A673 (cell line): ENCODE measurements around the gene RLN1.
"Not testable (repeated sequence)": the region's sequence is repeated elsewhere in the genome, so short reads cannot be mapped to it uniquely, and the experiment has no call there.

Source experiments
- EZH2 ChIP-seq: fragments of 200-600 bp; sonication (generic); IDR thresholded peaks from 2 replicates; pipeline ENCODE4 v1.6.1; 2017; ENCODE audit warnings: borderline replicate concordance, low read depth, mild to moderate bottlenecking, mixed read lengths, antibody characterized with exemption, low read length; ENCODE audit not compliant: poor library complexity, severe bottlenecking
- TF ChIP-seq, protein P1 (sequence below): fragments of 300-800, 200-600 bp; sonication (generic); conservative IDR thresholded peaks from 2 replicates; pipeline ENCODE4 v1.5.1; 2017; ENCODE audit warnings: low read depth, mild to moderate bottlenecking, antibody characterized with exemption, low read length, moderate library complexity, mixed read lengths

DNA sequence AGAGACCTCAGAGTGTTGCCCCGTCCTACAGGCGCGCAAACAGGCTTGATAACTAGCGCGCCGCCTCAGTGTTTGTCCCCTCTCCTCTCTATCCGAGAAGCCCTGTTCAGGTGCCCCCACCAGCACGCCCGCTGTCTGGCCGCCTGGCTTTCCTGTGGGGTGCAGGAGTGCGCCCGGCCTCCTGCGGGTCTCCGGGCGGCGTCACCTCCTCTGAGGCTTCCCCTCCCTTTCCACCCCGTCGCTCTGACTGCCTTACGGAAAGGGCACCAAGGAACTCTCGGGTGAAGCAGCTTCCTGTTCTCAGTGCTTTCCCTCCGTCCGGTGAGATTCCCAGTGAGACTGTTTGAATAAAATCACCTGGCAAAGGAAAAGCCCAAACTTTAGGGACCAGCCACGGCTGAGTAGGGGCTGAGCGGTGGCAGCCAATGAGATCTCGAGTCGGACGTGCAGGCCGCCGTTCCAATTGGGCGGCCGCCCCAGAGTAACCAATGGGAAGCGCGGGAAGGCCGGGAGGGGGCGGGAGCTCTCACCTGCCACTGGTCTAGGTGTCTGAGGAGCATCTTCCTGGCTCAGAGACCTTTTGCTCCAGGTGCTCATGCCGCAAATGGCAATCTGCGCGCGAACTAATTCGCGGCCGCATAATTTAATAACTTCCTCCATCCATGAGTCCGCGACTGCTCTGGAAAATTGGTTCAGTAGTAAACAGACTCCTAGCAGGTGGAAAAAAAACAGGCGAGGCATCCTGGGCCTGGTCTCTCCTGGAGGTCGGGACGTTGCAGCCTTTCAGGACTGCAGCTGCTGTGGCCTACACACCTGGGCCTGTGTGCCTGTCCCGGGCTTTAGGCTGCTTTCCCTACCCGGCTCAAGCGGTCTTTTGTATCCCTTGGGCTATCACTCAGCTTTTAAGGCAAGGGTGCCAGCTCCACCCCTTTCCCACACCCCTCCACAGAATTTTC, 35.6 kb downstream of the RLN1 start, which contains the start of gene RLN2:
- TF ChIP-seq, protein P1, sequence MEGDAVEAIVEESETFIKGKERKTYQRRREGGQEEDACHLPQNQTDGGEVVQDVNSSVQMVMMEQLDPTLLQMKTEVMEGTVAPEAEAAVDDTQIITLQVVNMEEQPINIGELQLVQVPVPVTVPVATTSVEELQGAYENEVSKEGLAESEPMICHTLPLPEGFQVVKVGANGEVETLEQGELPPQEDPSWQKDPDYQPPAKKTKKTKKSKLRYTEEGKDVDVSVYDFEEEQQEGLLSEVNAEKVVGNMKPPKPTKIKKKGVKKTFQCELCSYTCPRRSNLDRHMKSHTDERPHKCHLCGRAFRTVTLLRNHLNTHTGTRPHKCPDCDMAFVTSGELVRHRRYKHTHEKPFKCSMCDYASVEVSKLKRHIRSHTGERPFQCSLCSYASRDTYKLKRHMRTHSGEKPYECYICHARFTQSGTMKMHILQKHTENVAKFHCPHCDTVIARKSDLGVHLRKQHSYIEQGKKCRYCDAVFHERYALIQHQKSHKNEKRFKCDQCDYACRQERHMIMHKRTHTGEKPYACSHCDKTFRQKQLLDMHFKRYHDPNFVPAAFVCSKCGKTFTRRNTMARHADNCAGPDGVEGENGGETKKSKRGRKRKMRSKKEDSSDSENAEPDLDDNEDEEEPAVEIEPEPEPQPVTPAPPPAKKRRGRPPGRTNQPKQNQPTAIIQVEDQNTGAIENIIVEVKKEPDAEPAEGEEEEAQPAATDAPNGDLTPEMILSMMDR: not testable (repeated sequence)
- not testable (repeated sequence) for TF ChIP-seq EZH2
